T-cell (primary cell): ENCODE data around the gene CTNNA1. TPM values are rescaled to one million over a fixed set of nuclear protein-coding genes. Genes with fewer than 3 reads are reported as not detected.
"Not testable (repeated sequence)": the region's sequence is repeated elsewhere in the genome, so short reads cannot be mapped to it uniquely, and the experiment has no call there.

Source experiments
- ATAC-seq, 4 experiments: fragments of 200-7000 bp in 3 of 4; fragments of 150-1000 bp in 1 of 4; cut with Tn5 transposase; replicated peaks in 1 of 4; 1 replicate in 3 of 4; 2 replicates in 1 of 4; pipeline ENCODE4 v1.10.0; 2021; ENCODE audit warnings: moderate library complexity in 3 of 4, mild to moderate bottlenecking in 2 of 4, moderate number of reproducible peaks in 1 of 4
- CTCF ChIA-PET, 2 donors: fragments of 300-600 bp; sonication (Branson Sonifier 250); formaldehyde crosslinking; loops; one replicate each; lab custom pipeline; 2022; ENCODE audit warnings: antibody characterized with exemption in 2 of 2; lab: Charles Lee
- POLR2A ChIA-PET, 2 donors: fragments of 300-600 bp; sonication (Branson Sonifier 250); formaldehyde crosslinking; loops; one replicate each; lab custom pipeline; 2022; ENCODE audit warnings: antibody characterized with exemption in 2 of 2; lab: Charles Lee
- DNase-seq, 35 experiments: peaks; one replicate each; pipeline versions ENCODE4 v3.0.0 to v3.0.0-alpha.2; 2013 to 2023
- H3K27ac ChIP-seq: one replicate; pipeline ENCODE4 v1.5.1; 2013; ENCODE audit warnings: low read length
- H3K27me3 ChIP-seq, 2 experiments: replicated peaks in 1 of 2; 1 replicate in 1 of 2; 2 replicates in 1 of 2; pipeline versions ENCODE4 v1.6.1 to v1.7.0; 2013; ENCODE audit warnings: low read length in 1 of 2, mixed read lengths in 1 of 2; ENCODE audit not compliant: control insufficient read depth in 2 of 2, insufficient read depth in 2 of 2; ENCODE audit errors: extremely low read depth in 1 of 2
- H3K36me3 ChIP-seq, 2 donors: 1 replicate in 1 of 2; 2 replicates in 1 of 2; pipeline versions ENCODE4 v1.6.1 to v1.7.0; 2013; ENCODE audit warnings: low read length in 1 of 2; ENCODE audit not compliant: control insufficient read depth in 2 of 2, insufficient read depth in 1 of 2; ENCODE audit errors: extremely low read depth in 1 of 2
- H3K4me1 ChIP-seq, 2 experiments: 1 replicate in 1 of 2; 2 replicates in 1 of 2; pipeline versions ENCODE4 v1.6.1 to v1.7.0; 2013; ENCODE audit warnings: low read length in 2 of 2, mixed read lengths in 1 of 2; ENCODE audit not compliant: insufficient read depth in 2 of 2, control insufficient read depth in 1 of 2; ENCODE audit errors: extremely low read depth in 1 of 2
- H3K4me3 ChIP-seq, 2 donors: 1 replicate in 1 of 2; 2 replicates in 1 of 2; pipeline versions ENCODE4 v1.5.1 to v1.7.0; 2013; ENCODE audit warnings: mild to moderate bottlenecking in 2 of 2, low read length in 1 of 2, moderate library complexity in 1 of 2; ENCODE audit not compliant: control insufficient read depth in 1 of 2; ENCODE audit errors: extremely low read depth in 1 of 2
- H3K9me3 ChIP-seq: 2 replicates; pipeline ENCODE4 v1.7.0; 2013
- H3K27ac Mint-ChIP-seq, 2 donors: one replicate each; pipeline ENCODE4 v1.8.0; 2020 to 2021; ENCODE audit warnings: mild to moderate bottlenecking in 2 of 2, mixed read lengths in 2 of 2
- H3K27me3 Mint-ChIP-seq, 2 donors: one replicate each; pipeline ENCODE4 v1.8.0; 2021 to 2022; ENCODE audit warnings: mixed read lengths in 2 of 2
- H3K36me3 Mint-ChIP-seq: one replicate; pipeline ENCODE4 v1.8.0; 2021; ENCODE audit warnings: mixed read lengths
- H3K4me1 Mint-ChIP-seq, 3 donors: one replicate each; pipeline ENCODE4 v1.8.0; 2020 to 2022; ENCODE audit warnings: mixed read lengths in 3 of 3, mild to moderate bottlenecking in 1 of 3
- H3K4me3 Mint-ChIP-seq, 3 donors: one replicate each; pipeline ENCODE4 v1.8.0; 2020 to 2022; ENCODE audit warnings: mild to moderate bottlenecking in 3 of 3, mixed read lengths in 3 of 3, moderate library complexity in 3 of 3
- H3K9me3 Mint-ChIP-seq, 3 donors: one replicate each; pipeline ENCODE4 v1.8.0; 2020 to 2022; ENCODE audit warnings: mixed read lengths in 3 of 3
- WGBS: methylation state at CpG from one replicate; pipeline ENCODE4 v1.1.5; 2013; ENCODE audit warnings: missing lambda C conversion rate; ENCODE audit not compliant: insufficient coverage; 5-methylcytosine and 5-hydroxymethylcytosine counted together
- total RNA-seq, 35 experiments: library from RNA in 6 of 35; stranded (reverse) in 6 of 35; fragments of 120-200 nt in 1 of 35; gene quantifications; one replicate each; pipeline versions ENCODE4 v1.2.1 to v1.2.4 and lab custom pipeline; 2013 to 2026

CTNNA1 gene
- total RNA-seq, 5 donors from 2014 or later (not counting 1 experiment from before 2014, with no cell fraction given): 13.5 to 33.3 (median 18.5) TPM

DNA sequence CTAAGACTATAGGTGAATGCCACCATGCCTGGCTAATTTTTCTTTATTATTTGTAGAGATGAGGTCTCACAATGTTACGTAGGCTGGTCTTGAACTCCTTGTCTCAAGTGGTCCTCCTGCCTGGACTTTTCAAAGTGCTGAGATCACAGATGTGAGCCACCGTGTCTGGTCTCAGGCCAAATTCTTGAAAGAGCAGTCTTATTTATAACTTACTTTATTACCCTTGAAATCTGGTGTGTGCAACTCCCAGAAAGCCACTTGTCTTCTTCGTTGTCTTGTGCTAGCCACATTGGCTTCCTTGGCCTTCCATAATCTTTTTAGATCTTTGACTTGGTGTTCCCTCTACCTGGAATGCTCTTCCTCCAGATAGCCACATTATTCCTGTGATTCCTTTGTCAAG, 50.1 kb downstream of the CTNNA1 start:
- Mint-ChIP-seq H3K27ac (no peak overlapping the region), H3K27me3 (peaks cover 15 to 32% of the 10 kb centered on the region in 2 donors)

DNA sequence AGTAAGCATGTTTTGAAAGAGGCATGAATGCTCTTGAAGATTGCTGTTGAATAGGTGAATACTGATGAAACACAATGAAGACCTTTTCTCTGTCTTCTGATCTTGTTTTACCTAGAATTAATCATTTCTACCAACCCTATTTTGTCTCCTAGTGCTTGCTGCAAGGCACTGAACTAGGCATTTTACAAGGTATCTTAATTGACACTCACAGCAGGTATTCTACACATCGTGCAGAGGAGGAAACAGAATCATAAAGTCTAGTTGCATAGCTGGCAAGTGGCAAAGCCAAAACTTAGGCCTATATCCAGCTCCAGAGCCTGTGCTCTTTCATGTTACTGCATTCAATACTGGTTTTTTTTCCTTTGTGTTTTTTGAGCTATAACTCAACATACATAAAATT, 50.7 kb downstream of the CTNNA1 start:
- H3K27me3 Mint-ChIP-seq: peaks cover 11 to 31% of the 10 kb centered on the region in 2 donors
- ATAC-seq (no peak), DNase-seq (no peak)
- H3K27ac Mint-ChIP-seq: no peak overlapping the region
- H3K36me3 Mint-ChIP-seq: peaks cover 20% of the 10 kb centered on the region
- Histone ChIP-seq H3K27ac (no peak overlapping the region), H3K36me3 (no peaks in the 10 kb centered on the region), H3K9me3 (no peaks in the 10 kb centered on the region), H3K4me1 (peaks cover 0 to 3% of the 10 kb centered on the region in 2 experiments), H3K4me3 (no peak overlapping the region), H3K27me3 (no peaks in the 10 kb centered on the region)
- peaks cover 6 to 15% (median 15%) of the 10 kb centered on the region in 3 donors for H3K4me1 Mint-ChIP-seq
- H3K9me3 Mint-ChIP-seq: peaks cover 0 to 16% (median 7%) of the 10 kb centered on the region in 3 donors
- CTCF ChIA-PET: interaction anchor here in 1 of 2 donors (1.2 kb wide), 1 partner anchor 14 kb away, joined by 4 read pairs; no protein-coding TSS in a partner anchor
- POLR2A ChIA-PET: interaction anchor here in 1 of 2 donors (0.5 kb wide), 1 partner anchor 22 kb away, joined by 14 read pairs; no protein-coding TSS in a partner anchor
- 100% methylated on average over 1 of the region's 1 CpG for WGBS
- H3K4me3 Mint-ChIP-seq: no peak overlapping the region

More for the DNA sequence above, 50.1 kb downstream of the CTNNA1 start:
- DNase-seq (no peak), ATAC-seq (no peak)
- Histone ChIP-seq H3K27me3 (no peaks in the 10 kb centered on the region), H3K4me1 (peaks cover 0 to 3% of the 10 kb centered on the region in 2 experiments), H3K4me3 (no peak overlapping the region), H3K36me3 (no peaks in the 10 kb centered on the region), H3K27ac (no peak overlapping the region), H3K9me3 (no peaks in the 10 kb centered on the region)
- peaks cover 6 to 15% (median 12%) of the 10 kb centered on the region in 3 donors for H3K4me1 Mint-ChIP-seq
- peaks cover 0 to 16% (median 7%) of the 10 kb centered on the region in 3 donors for H3K9me3 Mint-ChIP-seq
- POLR2A ChIA-PET: no interaction called here
- CTCF ChIA-PET: no interaction called here
- peaks cover 20% of the 10 kb centered on the region for H3K36me3 Mint-ChIP-seq
- no peak overlapping the region for H3K4me3 Mint-ChIP-seq
- 85% methylated on average over 3 of the region's 3 CpGs for WGBS

DNA sequence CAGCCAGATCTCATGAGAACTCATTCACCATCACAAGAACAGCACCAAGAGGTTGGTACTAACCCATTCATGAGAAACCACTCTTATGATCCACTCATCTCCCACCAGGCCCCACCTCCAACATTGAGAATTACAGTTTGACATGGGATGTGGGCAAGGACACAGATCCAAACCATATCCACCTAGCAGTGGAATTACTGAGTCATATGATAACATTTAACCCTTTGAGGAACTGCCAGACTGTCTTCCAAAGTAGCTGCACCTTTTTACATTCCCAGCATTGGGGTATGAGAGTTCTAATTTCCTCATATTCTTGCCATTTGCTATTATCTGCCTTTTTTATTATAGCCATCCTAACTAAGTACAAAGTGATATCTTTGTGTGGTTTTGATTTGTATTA, 51.9 kb downstream of the CTNNA1 start:
- no peaks in the 10 kb centered on the region for H3K36me3 ChIP-seq
- no peak for DNase-seq
- H3K4me3 ChIP-seq: no peak overlapping the region
- Mint-ChIP-seq H3K27me3 (peaks cover 2 to 26% of the 10 kb centered on the region in 2 donors), H3K9me3 (peaks cover 0 to 13% (median 6%) of the 10 kb centered on the region in 3 donors), H3K27ac (no peak overlapping the region), H3K4me1 (peaks cover 6 to 15% (median 15%) of the 10 kb centered on the region in 3 donors), H3K4me3 (no peak overlapping the region), H3K36me3 (peaks cover 18% of the 10 kb centered on the region)
- ChIA-PET CTCF (interaction anchor here in 1 of 2 donors (1.2 kb wide), 1 partner anchor 15 kb away, joined by 4 read pairs; no protein-coding TSS in a partner anchor), POLR2A (no interaction called here)
- no peaks in the 10 kb centered on the region for H3K27me3 ChIP-seq
- no peaks in the 10 kb centered on the region for H3K9me3 ChIP-seq
- H3K4me1 ChIP-seq: peaks cover 0 to 3% of the 10 kb centered on the region in 2 experiments
- no peak for ATAC-seq
- no peak overlapping the region for H3K27ac ChIP-seq

DNA sequence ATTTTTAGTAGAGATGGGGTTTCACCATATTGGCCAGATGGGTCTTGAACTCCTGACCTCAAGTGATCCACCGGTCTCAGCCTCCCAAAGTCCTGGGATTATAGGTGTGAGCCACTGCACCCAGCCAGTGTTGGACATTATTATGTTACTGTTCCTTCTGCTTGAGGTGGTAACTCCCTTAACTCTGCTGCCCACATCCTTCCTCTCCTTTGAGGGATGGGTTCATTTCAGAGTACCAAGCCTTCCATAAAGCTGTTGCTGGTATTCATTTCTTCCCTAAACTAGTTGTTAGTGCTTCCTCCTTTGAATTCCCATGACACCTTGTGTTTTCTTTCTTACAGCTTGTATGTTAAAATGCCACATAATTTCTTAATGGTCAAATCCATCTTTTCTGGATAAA, 54.0 kb downstream of the CTNNA1 start:
- H3K9me3 Mint-ChIP-seq: peaks cover 0 to 7% (median 0%) of the 10 kb centered on the region in 3 donors
- H3K27ac Mint-ChIP-seq: no peak overlapping the region
- Histone ChIP-seq H3K9me3 (no peaks in the 10 kb centered on the region), H3K36me3 (no peaks in the 10 kb centered on the region), H3K4me1 (peaks cover 0 to 3% of the 10 kb centered on the region in 2 experiments), H3K27ac (no peak overlapping the region), H3K4me3 (no peak overlapping the region), H3K27me3 (no peaks in the 10 kb centered on the region)
- H3K4me1 Mint-ChIP-seq: peaks cover 6 to 15% (median 15%) of the 10 kb centered on the region in 3 donors
- no peak for DNase-seq
- WGBS: no CpG with 5 or more reads among the region's 1 CpG
- CTCF ChIA-PET: no interaction called here
- peaks cover 12% of the 10 kb centered on the region for H3K36me3 Mint-ChIP-seq
- POLR2A ChIA-PET: no interaction called here
- H3K27me3 Mint-ChIP-seq: peaks cover 0 to 13% of the 10 kb centered on the region in 2 donors
- peak in 1 of 4 experiments; percentile 36 for ATAC-seq
- H3K4me3 Mint-ChIP-seq: peak overlapping the region in 1 of 3 donors; percentile 42

DNA sequence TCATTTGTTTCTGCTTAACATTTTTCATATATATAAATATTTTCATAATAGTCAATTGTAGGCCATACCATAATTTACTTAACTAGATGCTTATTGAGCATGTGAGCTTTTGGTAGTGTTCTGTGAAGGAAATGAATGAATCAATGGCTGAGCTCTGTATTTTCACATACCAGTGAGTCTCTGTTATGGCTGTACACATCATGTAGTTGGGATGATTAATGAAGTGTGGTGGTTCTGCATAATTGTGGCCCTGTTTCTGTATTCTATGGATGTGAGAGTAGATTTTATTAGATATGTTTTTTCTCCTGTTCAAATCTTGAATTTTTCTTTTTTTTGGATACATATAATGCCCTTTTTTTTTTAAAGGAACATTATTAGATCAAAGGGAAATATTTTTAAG, 56.2 kb downstream of the CTNNA1 start:
- Mint-ChIP-seq H3K27me3 (peaks cover 0 to 7% of the 10 kb centered on the region in 2 donors), H3K4me1 (peaks cover 6 to 15% (median 15%) of the 10 kb centered on the region in 3 donors), H3K27ac (no peak overlapping the region), H3K9me3 (peaks cover 0 to 7% (median 0%) of the 10 kb centered on the region in 3 donors), H3K36me3 (peaks cover 25% of the 10 kb centered on the region), H3K4me3 (no peak overlapping the region)
- no peak for ATAC-seq
- ChIA-PET POLR2A (no interaction called here), CTCF (interaction anchor here in 1 of 2 donors (1.0 kb wide), 1 partner anchor 20 kb away, joined by 3 read pairs; no protein-coding TSS in a partner anchor)
- Histone ChIP-seq H3K36me3 (no peaks in the 10 kb centered on the region), H3K9me3 (no peaks in the 10 kb centered on the region), H3K4me3 (no peak overlapping the region), H3K27ac (no peak overlapping the region), H3K4me1 (peaks cover 0 to 3% of the 10 kb centered on the region in 2 experiments), H3K27me3 (no peaks in the 10 kb centered on the region)
- DNase-seq: no peak

DNA sequence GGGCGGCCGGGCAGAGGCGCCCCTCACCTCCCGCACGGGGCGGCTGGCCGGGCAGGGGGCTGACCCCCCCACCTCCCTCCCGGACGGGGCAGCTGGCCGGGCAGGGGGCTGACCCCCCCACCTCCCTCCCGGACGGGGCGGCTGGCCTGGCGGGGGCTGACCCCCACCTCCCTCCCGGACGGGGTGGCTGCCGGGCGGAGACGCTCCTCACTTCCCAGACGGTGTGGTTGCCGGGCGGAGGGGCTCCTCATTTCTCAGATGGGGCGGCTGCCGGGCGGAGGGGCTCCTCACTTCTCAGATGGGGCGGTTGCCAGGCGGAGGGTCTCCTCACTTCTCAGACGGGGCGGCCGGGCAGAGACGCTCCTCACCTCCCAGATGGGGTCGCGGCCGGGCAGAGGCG, 57.6 kb downstream of the CTNNA1 start:
- H3K36me3 ChIP-seq, H3K9me3 Mint-ChIP-seq, H3K4me3 ChIP-seq, H3K27ac ChIP-seq, H3K9me3 ChIP-seq, H3K4me1 ChIP-seq, H3K4me3 Mint-ChIP-seq, DNase-seq, CTCF ChIA-PET, H3K27me3 Mint-ChIP-seq, H3K27me3 ChIP-seq, H3K27ac Mint-ChIP-seq, POLR2A ChIA-PET, ATAC-seq: not testable (repeated sequence)
- Mint-ChIP-seq H3K4me1 (peaks cover 6 to 15% (median 15%) of the 10 kb centered on the region in 3 donors), H3K36me3 (peaks cover 25% of the 10 kb centered on the region)
- WGBS: no CpG with 5 or more reads among the region's 35 CpGs
